NCI-H187 (cell line): ENCODE measurements around the gene F11R.
"Not testable (repeated sequence)": the region's sequence is repeated elsewhere in the genome, so short reads cannot be mapped to it uniquely, and the experiment has no call there.

Source experiments
- DNase-seq, 2 experiments: peaks; one replicate each; lab custom pipeline; 2025; lab: John Stamatoyannopoulos, UW

Gene F11R

DNA sequence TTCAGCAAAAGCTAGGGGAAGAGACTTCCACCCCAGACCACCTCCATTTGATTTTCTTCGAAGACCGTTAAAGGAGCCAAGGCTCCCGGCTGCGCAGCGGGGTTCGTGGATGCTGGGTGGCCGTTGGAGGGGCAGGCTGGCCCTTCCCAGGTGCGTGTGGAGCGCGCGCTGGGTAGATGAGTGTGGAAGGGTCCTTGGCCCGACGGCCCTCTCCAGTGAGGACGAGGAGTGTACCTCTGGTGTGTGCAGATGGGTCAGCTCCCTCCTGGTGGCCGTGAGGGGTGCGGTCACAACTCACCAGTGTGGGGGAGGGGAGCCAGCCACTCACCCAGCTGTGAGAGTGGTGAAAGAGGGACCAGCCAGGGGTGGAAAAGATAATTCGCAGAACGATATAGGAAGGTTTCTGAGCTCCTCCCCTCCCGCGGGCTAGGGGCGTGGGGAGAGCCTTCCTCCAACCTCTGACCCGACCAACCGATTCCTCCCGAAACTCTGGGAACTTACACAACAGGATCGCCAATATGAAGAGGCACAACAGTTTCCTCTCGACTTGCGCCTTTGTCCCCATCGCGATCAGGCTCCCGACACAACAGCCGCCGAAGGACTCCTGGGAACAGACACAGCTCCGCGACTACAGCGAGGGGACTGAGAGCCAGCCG lies at the start of gene F11R:
TSS of gene F11R (minus strand) at position 644 of the 656 bp plus-strand sequence. CDS start at position 565, 79 bp downstream.
- peak in 1 of 2 experiments; percentile 79 for DNase-seq

DNA sequence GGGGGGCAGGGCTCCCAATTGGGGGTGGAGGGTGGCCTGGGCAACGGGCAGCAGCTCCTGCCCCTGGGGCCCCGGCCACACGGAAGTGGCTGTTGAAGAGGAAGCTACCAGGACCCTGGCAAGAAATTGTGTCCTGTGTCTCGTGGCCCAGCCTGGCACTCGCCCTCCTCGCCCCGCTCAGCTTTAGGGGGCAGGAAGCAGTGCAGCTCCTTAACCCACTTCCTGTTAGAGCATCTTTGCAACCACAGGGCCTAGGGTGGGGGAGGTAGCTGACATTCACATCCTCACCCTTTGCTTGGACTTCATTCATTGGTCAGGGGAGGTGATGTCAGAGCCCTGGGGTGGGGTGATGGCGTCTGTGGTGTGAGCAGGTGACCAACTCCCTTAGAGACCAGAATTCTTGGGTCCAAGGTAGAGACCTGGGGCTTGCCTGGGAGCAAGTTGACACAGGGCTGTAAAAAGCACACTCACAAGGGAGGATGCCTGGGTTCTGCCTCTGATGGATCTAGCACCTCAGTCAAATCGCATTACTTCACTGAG lies 48.8 kb upstream of the F11R start, which contains the start of gene ARHGAP30:
TSS of gene ARHGAP30 (minus strand) at position 161 of the 540 bp plus-strand sequence. CDS start 267 bp downstream, outside the sequence.
- DNase-seq: no peak

DNA sequence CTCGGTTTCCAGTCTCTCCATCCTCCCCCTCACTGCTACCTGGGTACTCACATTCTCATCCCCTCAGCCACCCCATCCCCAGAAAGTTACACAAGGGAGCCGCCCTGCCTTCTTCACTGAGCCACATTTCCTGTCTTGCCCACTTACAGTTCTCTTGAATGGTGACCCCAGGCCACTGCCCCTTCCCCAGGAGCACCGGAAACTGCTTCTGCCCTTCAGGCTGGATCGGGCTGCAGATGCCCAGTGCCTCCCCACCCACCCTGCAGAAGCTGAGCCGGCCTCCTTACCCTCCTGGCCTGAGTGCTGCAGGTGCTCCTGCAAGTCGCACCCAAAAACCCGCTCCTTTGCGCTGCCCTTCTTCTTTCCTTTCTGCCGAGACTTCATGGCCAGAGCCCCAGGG lies 48.3 kb upstream of the F11R start:
- DNase-seq: no peak

DNA sequence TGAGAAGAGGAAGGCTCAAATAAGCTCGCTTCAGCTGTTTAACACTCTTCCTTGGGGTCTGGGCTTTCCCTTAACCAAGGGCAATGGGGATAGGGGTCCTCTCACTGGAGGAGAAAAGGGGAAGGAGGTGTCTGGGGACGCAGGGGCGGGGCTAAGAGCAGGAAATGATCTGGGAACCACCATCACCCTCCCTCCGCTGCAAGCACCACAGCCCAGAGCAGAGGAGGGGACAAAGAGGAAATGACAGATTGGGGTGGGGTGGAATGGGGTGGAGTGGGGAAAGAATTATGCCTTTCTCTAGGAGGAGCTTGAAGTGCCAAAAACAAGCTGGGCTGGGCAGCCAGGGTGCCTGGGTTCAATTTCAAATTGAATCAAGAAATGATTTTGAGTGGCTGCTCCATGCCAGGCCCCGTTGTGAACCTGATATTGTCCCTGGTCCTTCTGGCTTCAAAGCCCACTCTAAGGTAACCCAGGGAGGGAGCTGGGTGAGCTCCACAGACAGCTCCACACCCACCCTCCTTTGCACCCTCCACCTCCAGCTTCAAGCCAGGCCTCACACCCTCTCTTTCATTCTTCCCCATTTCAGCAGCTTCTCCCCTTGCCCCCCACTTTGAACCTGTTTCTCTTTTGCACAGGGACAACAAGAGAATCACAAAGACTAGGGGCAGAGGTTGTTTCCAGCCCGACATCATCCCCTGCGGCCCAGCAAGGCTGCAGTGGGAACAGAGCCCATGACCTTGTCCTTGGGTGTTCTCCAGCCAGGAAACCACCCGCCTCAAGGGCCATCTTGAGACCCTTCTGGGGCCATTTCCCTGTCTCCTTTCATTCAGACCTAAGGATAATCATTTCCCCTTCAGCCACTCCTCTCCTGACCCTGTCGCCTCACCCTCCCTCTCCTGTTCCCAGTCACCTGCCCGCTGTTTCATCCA lies 47.6 kb upstream of the F11R start:
- DNase-seq: no peak

DNA sequence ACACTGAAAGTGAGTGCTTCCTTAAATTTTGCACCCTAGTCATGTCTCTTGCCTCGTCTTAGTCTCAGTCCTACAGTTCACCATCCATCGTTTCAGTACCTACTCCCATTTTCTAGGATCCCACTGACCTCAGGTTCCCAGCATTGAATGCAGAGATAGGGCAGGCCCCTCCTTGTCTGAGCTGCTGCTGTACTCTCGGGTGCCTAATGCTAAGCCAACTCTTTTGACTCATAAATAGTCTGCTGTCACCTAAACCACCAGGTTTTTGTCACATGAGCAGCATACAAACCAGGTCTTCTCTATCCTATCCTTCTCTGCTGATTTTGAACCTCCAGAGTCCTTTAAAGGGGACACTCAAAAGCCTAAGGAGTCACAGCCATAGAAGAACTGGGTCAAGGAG lies 45.7 kb upstream of the F11R start:
- DNase-seq: no peak

DNA sequence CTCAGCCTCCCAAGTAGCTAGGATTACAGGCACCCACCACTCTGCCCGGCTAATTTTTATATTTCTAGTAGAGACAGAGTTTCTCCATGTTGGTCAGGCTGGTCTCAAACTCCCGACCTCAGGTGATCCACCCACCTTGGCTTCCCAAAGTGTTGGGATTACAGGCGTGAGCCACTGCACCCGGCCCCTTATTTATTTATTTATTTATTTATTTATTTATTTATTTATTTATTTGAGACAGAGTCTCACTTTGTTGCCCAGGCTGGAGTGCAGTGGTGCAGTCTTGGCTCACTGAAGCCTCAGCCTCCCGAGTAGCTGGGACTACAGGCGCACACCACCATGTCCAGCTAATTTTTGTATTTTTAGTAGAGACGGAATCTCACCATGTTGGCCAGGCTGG lies 44.7 kb upstream of the F11R start:
- DNase-seq: not testable (repeated sequence)

DNA sequence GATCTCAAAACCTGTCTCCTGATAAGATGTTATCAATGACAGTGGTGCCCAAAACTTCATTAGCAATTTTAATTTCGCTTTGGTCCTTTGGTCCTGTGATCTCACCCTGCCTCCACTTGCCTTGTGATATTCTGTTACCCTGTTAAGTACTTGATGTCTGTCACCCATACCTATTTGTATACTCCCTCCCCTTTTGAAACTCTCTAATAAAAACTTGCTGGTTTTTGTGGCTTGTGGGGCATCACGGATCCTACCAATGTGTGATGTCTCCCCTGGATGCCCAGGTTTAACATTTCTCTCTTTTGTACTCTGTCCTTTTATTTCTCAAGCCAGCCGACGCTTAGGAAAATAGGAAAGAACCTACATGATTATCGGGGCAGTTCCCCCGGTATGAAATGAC lies 43.0 kb upstream of the F11R start:
- DNase-seq: not testable (repeated sequence)

DNA sequence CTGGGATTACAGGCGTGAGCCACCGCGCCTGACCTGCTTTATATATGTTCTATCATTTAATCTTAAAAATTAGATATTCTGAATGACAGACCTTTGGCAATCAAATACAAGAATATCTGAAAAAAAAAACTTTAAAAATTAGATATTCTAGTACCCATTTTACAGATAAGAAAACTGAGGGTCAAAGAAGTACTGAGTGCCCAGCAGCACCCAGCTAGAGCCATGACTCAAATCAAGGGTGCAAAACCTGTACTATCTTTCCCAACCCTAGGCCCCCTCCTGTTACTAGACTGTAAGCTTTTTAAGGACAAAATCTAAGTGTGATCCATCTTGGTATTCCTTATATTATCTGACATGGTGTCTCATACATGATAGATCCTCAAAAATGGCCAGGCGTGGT lies 40.5 kb upstream of the F11R start:
- DNase-seq: no peak

DNA sequence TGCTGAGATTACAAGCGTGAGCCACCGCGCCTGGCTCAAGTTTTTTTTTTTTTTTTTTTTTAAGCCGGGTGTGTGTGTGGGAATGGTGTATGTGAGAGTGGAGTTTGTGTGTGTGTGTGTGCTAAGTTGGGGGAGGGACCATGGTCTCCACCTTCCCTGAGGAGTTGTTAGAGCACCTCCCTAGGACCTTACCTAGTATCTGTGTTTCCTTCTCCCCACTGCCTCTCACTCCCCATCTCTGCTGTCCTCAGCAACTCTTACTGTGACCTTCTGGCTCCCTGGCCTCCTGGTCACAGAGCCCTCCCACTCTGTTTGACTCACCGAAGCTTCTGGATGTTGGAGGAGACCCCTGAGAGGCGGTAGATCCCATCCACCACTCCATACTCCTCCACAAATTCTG lies 38.3 kb upstream of the F11R start:
- DNase-seq: no peak

DNA sequence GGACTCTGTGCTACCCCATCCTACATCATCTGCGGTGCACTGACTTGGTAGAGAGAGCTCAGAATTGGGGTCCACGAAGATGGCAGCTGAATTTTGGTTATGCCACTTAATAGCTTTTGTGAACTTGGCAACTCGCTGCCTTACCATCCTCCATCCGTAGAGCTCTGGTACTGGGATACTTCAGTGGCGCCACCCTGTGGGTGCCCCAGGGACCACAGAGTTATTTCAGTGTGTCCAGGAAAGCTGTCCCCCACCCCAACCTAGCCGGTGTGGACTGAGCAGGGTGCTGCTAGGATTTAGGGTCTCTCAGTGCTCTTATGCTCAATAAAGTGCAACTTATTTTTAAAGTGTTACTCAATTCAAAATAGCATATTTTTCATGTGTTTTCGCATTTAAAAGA lies 33.9 kb upstream of the F11R start:
- no peak for DNase-seq

DNA sequence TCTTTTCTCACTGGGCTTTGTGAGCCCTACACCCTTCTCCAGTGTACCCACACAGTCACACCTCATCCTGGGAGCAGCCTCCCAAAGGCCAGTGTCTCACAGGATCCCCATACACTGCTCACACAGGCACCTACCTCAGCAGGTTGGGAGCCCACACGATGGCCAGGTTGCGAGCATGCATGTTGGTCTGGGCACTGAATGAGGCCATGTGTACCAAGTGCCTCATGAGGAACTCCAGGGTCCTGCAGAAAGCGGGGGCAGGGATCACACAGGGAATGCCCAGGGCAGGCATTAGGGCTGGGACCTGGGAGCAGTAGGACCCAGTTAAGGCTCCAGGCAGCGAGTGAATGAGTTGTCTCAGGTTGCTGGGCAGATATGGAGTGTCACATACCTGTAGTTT lies 33.3 kb upstream of the F11R start:
- no peak for DNase-seq

DNA sequence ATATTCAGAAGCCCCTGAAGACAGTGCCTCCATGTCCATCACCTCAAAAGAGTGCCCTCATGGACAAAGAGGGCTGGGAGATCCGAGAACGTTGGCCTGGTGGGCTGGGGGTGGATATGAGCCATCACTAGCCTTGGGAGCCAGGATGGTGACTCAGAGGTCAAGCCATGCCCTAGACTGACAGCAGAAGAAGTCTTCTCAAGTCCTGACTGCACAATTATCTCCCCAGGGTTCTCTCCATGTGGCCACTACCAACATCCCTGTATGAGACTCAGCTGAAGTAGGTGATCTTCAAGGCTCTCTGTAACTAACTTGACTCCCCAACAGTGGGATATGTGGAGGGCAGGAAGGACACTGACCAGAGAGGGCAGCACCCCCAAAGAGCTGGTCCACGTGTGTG lies 31.9 kb upstream of the F11R start:
- no peak for DNase-seq

DNA sequence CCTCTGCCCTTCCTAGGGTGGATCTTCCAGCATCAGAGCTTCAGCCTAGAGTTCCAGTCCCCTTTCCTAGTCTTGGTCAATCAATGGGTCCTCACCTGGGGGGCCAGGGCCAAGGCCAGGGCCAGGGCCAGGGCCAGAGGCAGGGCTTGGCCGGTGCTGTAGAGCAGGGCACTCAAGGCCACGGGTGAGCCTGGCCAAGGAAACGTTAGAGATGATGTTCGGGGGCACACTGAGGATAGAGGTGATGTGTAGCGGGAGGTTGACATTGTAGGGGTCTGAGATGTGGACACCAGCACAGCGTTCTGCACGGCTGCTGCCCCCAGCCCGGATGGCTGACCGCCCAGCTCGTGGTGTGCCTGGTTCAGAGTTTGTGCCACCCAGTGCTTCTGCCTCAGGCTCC lies 30.3 kb upstream of the F11R start:
- no peak for DNase-seq

DNA sequence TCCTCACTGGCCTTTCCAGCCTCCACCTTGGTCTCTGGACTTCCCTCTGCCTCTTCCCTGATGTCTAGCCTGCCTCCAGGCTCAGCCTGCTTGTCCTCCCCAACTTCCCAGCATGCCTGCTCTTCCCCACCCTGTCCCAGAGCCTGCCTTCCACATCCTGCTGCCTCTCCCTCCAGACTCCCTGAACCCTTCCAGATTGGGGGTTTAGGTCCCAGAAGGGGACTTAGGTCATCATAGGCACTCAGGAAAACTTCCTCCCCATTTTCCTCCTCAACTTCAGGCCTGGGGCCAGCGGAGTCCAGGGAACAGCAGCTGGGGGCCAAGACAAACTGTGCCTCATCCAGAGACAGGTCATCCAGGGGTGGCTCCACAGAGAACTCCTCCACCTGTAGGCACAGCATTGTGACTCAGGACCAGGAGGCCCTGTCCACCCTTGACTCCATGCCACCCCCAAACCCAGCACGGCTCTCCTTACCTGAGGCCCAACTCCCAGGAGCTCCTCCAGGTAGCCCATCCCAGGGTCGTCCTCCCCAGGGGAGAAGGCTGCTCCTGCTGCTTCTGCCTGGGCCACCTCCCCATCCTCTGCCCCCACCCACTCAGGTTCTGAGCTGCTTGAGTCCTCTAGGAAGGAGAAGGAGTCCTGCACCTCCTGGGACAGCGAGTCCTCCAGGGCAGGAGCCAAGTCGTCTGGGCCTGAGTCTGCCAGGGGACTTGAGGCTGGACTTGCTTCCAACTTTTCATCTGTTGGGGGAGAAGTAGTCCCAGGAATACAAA lies 28.2 kb upstream of the F11R start:
- no peak for DNase-seq

DNA sequence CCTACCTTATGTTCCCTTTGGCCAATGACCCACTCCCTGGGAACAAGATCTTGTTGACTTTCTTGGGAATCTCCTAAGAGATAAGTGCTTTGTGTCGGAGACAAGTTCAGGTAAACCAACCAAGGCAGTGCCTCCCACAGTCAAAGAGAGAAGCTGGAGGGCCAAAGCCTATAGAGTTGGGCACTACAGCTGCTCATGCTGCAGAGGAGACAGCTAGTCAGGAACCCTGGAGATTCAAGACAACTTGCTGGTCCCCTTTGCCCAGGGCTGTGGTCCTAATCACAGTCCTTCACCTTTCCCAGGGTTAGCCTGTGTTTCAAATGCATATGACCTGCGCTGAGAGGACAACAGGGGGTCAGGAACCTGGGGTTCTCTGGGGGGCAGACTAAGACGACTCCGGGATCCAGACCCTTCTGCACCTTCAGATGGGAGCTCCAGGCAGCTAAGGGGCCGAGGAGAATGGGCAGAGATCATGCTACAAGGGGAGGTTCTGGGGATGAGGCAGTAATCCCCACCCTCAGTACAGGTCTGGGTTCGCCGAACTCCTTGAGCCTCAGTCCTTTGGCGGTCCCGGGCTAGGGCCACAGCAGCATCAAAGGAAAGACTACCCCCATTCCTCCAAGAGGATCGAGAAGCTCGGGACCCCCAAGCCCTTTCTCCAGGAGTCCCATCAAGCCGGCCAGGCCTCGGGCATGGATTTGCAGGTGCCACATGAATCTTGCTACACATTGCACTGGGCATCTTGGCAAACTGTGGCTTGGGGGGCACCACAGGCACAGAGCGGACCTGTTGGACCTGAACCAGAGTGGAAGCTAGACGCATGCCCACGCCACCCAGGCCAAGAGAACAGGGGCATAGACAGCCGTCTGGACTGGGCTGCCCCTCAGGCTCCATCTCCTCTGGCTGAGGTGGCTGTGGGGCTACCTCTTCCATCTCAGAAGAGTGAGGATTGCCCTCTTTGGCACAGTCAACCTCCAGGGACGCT lies 26.8 kb upstream of the F11R start:
- DNase-seq: no peak

DNA sequence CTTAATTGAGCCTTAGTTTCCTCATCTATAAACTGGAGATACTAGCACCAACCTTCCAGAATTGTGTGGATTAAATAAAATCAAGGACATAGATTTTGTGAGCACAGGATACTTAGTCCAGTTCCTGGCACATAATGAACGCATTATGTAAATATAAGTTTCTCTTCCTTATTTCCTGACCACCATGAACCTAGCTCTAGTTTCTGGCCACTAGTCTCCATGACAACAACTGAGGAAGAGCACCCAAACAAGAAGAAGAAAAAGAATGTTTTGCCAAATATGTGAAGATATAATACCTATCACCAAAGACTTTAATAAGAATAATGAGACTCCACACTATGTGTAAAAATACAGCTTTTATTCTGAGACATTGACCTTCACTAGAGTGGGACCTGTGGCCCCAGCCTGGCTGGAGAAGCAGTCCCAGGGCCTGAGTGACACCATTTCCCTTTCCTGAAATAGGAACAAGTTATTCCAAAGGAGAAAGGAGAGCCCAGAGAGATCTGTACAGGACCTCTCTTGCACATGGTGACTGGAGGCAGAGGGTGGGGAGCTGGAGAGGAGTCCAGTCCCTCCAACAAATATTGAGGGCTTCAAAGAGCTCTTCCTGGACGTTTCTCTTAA lies 25.8 kb upstream of the F11R start:
- DNase-seq: no peak

DNA sequence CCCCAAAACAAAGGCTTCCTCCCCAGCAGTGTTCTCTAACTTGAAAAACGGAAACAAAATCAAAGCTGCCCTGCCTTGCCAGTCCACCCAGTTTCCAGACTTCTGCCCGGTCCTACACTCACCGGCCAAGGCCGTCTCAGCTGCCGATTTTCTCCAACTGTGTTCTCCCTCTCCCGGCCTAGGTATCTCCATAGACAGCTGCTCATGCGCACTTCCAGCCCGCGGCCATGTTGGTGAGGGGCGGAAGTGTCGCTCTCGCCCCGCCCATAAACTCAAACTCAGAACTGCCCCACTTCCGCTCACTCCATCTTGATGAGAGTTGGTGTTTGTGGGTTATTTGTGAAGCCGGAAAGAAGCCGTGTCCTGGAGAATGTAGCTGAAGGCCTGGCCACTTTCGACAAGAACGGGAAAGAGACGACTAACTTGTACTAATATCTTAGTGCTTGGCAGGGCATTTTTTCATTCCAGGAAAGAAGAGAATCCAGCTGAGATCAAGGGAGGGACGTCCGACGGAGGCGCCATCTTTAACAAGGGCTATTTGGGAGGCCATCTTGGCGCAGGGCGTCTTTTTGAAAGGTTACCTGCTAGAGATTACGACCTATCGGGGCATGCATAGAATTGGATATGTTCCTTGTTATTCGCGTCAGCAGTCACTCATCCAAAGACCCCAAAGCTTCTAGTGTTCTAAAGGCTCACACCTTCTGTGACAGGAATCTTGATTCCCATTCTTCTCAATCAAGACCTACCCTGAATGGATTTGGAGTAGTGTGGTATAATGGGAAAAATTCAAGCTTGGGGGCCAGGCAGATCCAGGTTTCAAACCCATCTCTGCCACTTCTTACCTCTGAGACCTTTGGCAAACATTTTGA lies 25.0 kb upstream of the F11R start, which contains the start of gene USF1:
TSS of gene USF1 (minus strand) at position 242 of the 869 bp plus-strand sequence. CDS start 2,702 bp downstream, outside the sequence.
- DNase-seq: peak; percentile 97 to 100

DNA sequence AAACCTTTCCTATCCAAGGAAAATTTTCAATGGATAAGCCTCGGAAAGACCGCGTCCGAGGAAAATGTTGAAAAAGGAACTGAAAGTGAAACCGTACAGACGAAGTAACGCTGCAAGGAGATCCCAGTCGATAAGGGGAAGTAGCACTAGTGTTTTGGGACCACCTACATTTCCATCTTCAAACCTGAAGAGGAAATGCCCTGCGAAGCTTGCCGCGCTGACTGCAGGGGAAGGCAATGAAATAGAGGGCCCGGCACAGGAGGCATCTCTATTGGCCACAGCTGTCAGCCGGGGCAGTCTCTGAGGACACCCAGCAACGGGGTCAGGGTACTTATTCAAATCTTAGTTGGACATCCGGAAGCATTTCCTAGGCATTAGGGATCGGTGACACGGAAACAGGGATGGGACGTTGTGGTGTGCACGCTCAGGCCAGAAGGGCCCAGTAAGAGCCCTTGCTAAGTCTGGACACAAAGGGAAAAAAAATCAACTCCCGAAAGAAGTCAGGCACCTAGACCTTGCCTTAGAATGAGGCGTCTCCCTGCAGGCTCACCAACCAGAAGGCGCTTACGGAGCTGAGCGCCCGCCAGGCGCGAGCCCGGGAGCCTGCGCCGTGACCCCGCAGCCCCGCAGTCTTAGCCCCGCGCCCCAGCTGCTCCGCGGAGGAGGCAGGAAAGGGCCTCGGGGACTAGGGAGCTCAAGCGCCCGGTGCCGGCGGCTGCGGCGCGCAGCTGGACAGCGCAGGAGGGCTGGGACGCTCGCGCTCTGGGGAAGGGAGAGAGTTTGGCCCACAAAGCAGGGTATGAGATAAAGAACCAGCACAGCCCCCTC lies 24.2 kb upstream of the F11R start:
- peak; percentile 48 to 68 for DNase-seq
